Measurements from ENCODE around the gene UXS1. TPM values are rescaled to one million over a fixed set of nuclear protein-coding genes. Genes with fewer than 3 reads are reported as not detected.
A peak's percentile ranks its signal among the peaks of the same experiment; 100 is the strongest.

The UXS1 gene
- total RNA-seq, 1 donor from 2014 or later: 27.4 TPM

DNA sequence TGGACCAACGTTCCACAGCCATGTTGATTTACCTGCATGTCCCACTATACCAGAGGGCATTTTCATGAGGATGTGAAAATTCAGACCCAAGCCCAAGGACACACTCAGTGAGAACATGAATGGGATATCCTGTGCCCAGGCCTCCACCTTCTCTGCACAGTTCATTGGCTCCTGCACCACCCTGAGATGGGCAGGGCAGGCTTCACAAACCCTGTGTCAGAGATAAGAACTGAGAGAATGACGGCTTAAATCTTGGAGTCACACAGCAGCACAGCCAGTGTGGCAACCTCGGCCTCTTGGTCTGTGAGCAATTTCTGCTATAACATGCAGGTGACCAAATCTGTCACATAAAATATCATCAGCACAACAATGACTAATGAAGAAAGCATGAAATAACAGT lies 71.9 kb downstream of the UXS1 start:
- no peak for DNase-seq (ENCODE audit: missing footprints)
- intact Hi-C loops (cut with DNase I): no loop called here

DNA sequence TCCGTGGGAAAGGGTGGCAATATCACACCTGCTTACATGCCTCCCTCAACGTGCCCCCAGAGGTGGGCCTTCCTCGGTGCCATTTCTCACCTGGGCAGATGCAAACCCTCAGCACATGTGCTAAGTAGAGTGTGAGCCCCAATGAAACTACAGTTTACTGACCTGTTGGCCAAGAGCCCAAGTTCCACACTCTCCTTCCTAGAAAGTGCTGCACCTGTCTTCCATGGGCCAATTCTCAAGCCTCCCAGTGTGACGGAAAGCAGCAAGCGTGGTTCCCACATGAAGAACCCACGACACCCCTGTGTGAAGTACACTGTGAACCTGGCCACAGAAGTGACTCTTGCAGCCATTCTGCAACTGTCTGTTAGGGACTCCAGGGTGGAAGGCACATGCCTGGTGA lies 73.7 kb downstream of the UXS1 start:
- intact Hi-C loops (cut with DNase I): no loop called here
- DNase-seq (ENCODE audit: missing footprints): no peak
- ATAC-seq: no peak

More for the DNA sequence above, 71.9 kb downstream of the UXS1 start:
- ATAC-seq: no peak

DNA sequence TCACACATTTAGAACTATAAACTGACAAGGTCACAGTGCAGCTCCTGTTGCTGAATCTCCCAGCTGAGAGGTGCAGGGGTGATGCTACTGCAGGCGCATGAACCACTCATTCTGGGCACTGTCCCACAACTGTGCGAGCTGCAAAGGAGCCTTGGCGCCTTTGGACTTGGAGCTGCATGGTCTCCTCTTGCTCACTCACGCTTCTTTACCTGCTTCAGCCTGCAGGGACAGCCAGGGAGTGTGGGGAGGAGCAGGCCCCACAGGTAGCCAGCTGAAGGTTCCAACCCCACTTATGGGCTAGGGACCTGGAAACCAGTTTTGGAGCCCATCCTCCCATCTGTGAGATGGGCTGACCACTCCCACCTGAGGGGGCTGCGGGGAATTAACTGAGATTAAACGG lies 75.0 kb downstream of the UXS1 start:
- intact Hi-C loops (cut with DNase I): loop anchor here (5.0 kb wide), 1 partner anchor 73 kb away; the partner anchor contains the start of gene UXS1
- no peak for DNase-seq (ENCODE audit: missing footprints)
- no peak for ATAC-seq

DNA sequence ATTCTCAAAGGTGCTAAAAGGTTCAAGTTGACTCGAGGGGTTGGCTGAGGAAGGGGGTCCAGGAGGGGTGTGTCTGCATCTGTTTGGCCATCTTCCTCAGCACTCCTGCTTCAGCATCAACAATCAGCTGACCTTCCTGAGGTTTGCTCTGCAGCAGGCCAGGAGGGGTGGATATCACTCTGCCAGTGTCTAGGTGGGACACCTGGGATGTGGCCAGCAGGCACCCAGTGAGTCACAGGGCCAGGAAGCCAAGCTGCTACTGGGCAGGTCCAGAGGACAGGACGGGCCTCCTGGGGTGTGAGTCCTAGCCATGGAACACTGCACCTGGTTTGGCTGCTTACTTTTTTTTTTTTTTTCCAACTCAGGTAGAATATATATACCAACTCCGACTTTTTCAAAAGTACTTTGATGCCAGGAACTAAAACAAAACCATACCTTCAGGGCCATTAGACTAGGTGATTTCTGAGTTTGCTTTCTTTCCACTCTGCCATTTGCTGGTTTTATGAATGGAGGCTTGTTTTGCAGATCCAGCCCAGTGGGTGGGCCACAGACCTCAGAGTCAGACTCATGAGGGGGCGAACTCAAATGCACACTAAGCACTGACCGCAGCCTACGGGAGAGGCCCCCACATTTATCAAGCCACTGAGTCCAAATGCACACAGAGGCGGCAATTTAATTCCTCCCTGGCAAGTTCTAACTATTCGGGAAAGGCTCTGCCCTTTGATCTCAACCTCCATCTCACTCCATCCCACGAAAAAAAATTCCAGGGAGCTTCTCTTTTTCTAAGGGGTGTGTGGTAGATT lies 76.0 kb downstream of the UXS1 start:
- intact Hi-C loops (cut with DNase I): loop anchor here (5.0 kb wide), 1 partner anchor 74 kb away; the partner anchor contains the start of gene UXS1
- DNase-seq (ENCODE audit: missing footprints): no peak
- ATAC-seq: no peak

DNA sequence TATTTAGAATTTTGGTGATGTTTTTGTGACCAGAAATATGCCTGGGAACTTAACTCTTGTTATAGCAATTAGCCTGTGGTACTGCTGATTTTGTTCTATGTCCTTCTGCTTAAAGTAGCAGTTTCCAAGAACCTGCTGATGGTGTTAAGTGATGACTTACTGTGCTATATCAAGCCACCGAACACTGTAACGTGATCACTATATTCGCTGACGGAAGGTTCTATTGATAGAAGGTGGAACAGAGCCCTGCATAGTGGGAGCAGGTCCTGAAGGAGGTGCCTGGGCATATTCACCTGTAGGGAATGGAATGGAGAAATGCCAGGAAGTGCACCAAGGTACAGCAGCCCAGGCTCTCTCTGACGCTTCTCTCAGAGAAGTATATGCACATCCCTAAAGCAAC lies 76.8 kb downstream of the UXS1 start:
- DNase-seq (ENCODE audit: missing footprints): no peak
- intact Hi-C loops (cut with DNase I): loop anchor here (5.0 kb wide), 1 partner anchor 75 kb away; the partner anchor contains the start of gene UXS1
- ATAC-seq: peak; percentile 88

DNA sequence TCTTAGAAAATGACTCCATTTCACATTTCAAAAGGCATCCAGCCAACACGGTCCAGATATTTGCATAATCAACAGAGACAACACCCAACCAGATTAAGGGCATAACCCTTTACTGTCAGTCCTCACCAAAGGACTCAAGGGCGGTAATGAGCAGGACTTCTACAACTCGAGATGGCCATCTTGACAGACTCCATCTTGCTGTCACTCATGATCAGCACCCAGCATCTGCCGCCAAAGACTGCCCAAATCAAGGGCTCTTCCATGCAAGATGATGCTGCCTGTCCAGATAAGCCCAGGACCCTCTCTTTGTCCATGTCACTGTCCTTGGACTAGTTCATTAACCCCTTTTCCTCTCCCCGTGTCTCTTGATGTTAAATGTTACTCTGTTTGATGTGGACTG lies 77.9 kb downstream of the UXS1 start:
- intact Hi-C loops (cut with DNase I): loop anchor here (5.0 kb wide), 1 partner anchor 76 kb away; the partner anchor contains the start of gene UXS1
- ATAC-seq (no peak), DNase-seq (ENCODE audit: missing footprints) (no peak)

DNA sequence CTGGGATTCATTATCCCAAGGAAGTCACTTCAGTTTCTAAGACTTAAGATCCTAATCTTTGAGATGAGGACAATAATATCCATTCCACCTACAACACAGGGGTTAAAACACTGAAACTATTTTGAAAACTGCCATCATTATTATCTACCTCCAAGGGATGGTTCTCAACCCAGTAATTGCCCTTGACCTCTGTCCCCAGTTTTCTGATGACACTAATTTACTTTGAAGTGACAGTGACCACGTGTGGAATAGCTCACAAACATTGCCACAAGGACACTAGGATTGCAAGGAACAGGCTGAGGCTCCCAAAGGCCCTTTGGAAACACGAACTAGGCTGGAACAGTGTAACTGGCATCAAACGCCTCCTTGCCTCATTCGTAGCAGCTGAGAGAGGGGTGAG lies 78.4 kb downstream of the UXS1 start:
- intact Hi-C loops (cut with DNase I): loop anchor here (5.0 kb wide), 1 partner anchor 77 kb away; the partner anchor contains the start of gene UXS1
- DNase-seq (ENCODE audit: missing footprints) (no peak), ATAC-seq (no peak)

DNA sequence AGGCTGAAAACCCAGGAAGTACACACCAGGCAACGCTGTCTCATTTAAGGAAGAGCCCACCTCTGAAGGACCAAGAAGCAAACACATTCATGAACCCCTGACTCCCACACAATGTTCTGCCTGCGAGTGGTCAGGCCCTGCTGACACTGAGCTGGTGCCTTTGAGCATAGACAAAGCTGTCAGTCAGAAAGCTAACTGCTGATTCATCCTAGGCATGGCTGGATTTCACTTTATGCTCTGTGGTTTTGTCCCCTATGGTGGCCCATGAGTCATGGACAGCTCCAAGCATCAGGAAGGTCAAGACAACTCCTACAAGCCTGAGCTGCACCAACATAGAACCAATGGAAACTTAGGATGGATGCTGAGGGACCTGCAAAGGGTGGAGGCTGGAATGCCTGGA lies 78.9 kb downstream of the UXS1 start:
- intact Hi-C loops (cut with DNase I): loop anchor here (5.0 kb wide), 1 partner anchor 77 kb away; the partner anchor contains the start of gene UXS1
- no peak for ATAC-seq
- DNase-seq (ENCODE audit: missing footprints): no peak

DNA sequence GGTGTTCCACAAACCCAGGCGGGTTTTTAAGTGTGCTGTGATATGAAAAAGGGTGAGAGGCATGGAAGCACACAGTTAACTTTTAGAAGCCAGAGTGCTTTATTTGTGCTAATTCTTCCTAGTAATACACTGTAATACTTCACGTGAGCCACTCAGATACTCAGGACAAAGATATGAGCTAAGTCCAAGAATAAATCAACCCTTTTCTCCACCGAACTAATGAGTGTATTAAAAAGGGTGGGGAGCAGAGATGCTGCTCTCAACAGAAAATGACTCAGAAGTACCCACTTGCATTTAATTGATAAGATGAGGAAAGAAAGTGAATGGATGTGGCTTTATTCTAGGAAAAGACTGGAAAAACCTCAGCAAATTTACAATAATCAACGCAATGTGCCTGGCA lies 79.9 kb downstream of the UXS1 start:
- no peak for DNase-seq (ENCODE audit: missing footprints)
- ATAC-seq: no peak
- intact Hi-C loops (cut with DNase I): no loop called here

DNA sequence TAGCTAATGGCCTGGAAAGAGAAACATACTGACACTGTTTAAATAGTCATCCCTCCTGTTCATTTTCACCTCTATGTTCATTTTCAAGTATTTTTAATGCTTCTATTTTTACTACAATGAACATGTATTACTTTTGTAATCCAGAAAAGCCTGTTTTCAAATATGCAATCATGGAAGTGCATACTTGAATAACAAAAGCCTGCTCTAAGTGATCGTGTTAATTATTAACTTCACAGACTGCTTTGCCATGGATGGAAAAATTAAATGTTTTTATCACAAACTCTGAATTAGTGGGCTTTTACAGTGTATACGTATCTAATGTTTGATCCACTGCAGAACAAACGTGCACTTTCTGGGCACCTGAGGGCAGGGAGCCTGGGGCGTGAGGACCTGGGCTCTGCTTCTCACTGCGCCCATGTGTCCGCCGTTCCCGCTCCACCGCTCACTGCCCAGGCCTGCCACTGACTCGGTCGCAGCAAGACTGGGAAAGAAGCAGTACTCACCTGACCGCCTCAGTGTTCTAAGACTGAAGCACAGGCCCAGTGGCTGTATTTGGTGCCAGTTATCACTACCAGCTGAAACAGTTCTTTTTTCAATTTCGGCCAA lies 80.6 kb downstream of the UXS1 start:
- intact Hi-C loops (cut with DNase I): no loop called here
- no peak for ATAC-seq
- DNase-seq (ENCODE audit: missing footprints): no peak

DNA sequence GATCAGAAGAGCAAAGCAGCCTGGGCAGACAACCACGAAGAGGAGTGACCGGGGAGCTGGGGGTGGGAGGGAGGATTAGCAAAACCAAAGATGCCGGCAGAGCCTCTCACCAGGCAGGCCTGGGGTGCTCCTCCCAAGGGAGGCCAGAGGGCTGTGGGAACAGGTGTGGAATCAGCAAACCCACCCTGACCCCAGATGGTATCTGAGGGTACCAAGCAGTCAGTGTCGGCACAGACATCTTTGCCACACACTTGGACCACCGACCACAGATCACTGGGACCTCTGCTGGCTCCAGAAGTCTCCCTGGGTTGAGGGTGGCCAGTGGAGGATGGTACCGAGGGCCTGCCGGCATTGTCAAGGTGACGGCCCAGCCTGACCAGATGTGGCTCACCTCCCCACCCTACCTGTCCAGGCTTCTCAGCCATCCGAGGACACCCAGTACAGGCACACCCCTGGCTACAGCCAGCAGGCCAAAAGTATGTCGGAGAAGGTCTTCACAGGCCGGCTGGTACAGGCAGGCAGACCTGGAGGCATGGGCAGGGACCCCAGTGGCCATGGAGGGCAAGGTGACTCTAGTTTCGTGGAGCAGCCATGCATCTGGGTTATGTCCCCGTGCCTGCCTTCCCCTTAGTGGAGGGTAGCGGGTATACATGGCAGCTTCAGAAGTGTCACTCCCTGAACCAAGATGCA lies 82.1 kb downstream of the UXS1 start:
- intact Hi-C loops (cut with DNase I): no loop called here
- no peak for ATAC-seq
- no peak for DNase-seq (ENCODE audit: missing footprints)

DNA sequence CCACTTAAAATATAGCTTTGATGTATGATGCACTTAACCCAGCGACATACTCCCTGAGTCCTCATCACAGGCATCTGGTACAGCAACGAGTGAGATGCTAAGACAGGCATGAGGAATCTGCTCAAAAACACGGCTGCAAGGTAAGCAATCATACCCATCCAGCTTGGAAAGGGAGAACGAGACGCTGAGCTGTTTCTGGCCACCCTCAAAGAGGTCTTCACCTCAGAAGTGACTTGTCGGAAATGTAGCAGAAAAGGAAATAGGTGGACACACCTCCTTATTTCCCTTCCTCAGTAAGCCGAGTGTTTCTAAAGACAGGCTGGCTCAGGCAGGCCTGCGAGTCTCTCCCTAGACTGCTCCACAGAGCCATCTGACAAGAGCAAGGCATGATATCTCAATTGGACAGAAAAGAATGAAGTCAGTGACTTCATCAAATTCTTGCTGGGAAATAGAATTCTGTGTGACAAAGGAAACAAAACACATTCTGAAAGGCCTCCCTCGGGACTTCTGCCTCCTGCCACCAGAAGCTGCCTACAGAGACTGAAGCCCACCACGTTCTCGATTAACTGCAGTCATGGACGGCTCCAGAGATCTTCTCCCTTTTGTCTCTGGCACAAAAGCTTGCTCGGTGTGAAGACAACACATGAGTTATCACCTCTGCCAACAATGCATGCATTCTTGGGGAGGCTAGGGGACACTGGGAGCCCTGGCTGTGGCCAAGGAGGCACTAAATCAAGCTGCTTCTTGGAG lies 84.3 kb downstream of the UXS1 start:
- ATAC-seq: no peak
- no peak for DNase-seq (ENCODE audit: missing footprints)
- intact Hi-C loops (cut with DNase I): loop anchor here (5.0 kb wide), 1 partner anchor 472 kb away; no protein-coding TSS in a partner anchor

DNA sequence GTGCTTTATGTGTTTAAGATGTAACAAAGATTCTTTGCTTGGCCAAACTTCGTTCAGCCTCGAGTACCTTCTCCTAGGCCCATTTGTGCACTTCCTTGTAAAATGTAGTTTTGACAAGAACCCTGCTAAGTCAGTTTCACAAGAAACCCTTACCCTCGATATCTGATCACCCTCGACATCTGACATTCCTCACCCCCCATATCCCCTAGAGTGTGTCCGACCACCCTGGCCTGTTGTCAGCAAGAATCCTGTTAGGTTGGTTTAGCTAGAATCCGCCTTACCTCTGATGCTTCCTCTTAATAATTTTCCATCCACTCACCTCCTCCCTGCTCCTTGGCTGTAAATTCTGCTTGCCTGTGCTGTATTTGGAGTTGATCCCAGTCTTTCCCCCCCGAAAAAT lies 85.3 kb downstream of the UXS1 start:
- no peak for ATAC-seq

DNA sequence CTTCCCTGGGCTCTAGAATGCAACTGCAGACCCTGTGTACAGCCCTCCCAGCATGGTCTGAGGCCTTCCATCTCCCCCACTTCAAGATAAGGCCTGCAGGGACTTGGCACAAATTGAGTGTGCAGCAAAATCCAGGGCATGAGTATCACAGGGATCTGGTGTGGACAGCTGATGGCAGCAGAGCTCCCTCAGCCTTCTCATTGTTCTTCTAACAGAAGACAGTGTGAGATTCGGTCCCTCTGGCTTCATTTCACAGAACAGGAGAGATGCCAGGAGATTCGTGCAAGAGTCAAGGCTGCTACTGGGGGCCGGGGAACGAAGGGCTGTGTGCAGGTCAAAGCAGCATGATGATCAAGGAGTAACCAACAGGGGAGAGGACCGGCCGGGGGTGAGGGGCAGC lies 85.8 kb downstream of the UXS1 start:
- ATAC-seq (peak; percentile 47), DNase-seq (ENCODE audit: missing footprints) (no peak)
- intact Hi-C loops (cut with DNase I): loop anchor here (5.0 kb wide), 1 partner anchor 474 kb away; no protein-coding TSS in a partner anchor

More for the DNA sequence above, 85.3 kb downstream of the UXS1 start:
- intact Hi-C loops (cut with DNase I): loop anchor here (5.0 kb wide), 1 partner anchor 474 kb away; no protein-coding TSS in a partner anchor
- DNase-seq (ENCODE audit: missing footprints): no peak

DNA sequence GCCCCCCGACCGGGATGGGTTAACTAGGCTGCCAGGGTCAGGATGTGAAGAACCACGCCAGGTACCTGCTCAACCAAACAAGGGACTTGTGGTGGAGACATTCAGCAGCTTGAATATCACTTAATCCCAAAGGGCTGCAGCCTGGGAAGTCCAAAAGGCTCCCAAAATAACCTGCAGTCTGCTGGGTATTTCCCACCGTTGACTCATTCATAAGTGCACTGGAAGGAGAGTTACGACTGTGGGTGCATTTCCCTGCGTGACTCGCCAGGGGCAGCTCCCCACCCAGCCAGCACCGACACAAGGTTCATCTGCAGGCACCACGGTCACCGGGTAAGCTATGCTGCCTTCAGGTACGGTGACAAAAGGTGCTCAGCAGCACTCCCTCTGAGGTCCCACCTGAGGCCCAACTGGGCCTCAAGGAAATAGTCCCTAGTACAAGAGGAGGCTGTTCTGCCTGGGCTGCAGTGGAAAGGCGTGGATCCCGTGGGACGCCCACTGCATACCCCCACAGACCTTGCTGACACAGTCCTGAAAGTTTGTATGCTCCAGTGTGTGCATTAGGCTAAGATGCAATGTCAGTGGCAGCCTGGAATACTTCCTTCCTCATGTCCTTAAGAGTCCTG lies 86.5 kb downstream of the UXS1 start:
- intact Hi-C loops (cut with DNase I): loop anchor here (5.0 kb wide), 1 partner anchor 475 kb away; no protein-coding TSS in a partner anchor
- DNase-seq (ENCODE audit: missing footprints): no peak

DNA sequence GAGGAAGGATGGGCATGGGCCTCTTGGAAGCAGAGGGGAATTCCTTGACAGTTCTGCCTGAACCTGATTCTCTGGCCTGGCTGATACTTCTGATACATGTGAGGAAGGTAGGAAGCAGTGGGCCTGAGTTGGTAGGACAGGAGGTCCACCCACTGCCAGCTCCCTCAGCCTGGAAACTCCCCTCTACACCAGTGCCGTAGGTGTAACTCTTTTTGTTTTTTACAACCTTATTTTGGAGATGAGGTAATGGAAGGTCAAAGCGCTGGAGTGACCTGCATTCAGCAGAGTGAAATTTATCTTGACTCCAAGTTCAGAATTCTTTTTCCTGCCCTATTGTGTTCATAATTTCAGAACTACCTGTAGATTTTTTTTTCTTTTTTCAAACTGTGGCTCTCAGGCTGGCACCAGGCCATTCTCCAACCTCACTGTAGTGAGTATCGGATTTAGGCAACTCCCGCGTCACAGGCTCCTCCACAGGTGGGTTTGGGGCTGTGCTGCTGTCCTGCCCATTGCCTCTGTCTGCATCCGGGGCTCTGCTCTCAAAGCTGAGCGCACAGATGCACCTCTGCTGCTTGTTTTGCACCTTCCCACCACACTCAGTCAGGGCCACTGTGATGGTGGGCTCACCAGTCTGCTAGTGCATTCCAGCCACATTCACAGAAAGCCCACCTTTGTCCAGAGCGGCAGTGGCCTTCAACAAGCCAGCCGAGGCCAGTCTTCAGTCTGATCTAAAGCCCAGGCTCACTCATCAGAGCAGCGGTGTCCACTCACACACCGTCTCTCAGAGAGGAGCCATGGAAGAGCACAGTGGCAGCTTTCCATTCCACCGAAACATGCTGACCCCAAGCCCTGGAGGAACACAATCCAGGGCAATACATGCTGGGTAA lies 87.2 kb downstream of the UXS1 start:
- ATAC-seq (no peak), DNase-seq (ENCODE audit: missing footprints) (no peak)
- intact Hi-C loops (cut with DNase I): loop anchor here (5.0 kb wide), 1 partner anchor 475 kb away; no protein-coding TSS in a partner anchor

More for the DNA sequence above, 86.5 kb downstream of the UXS1 start:
- ATAC-seq: no peak

Data from Right ventricle myocardium inferior (tissue), 1 donor.